Measurements from ENCODE around the gene UNC5C.

DNA sequence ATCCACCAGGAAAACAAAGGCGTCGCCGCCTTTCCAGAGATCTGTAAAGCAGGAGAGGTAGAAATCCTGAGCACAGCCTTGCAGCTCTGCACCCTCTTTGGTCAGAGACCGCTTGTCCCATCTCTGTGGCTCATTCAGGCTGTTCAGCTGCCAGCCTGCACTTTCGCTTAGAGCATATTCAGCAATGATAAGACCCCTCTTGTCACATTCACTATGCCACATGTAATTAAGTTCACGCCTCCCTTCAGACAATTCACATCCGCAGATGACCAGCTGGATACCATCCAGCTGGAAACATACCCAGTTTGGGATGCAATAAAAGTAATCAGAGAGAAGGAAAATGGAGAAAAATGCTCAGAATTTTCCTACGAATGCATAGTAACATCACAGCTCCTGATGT, 335.4 kb downstream of the UNC5C start:
- TF ChIP-seq POLR2A (IDR thresholded peaks at IDR 0.05) (no peak), POLR2AphosphoS5 (IDR thresholded peaks at IDR 0.05) (no peak)
- TF ChIP-seq, protein P1, sequence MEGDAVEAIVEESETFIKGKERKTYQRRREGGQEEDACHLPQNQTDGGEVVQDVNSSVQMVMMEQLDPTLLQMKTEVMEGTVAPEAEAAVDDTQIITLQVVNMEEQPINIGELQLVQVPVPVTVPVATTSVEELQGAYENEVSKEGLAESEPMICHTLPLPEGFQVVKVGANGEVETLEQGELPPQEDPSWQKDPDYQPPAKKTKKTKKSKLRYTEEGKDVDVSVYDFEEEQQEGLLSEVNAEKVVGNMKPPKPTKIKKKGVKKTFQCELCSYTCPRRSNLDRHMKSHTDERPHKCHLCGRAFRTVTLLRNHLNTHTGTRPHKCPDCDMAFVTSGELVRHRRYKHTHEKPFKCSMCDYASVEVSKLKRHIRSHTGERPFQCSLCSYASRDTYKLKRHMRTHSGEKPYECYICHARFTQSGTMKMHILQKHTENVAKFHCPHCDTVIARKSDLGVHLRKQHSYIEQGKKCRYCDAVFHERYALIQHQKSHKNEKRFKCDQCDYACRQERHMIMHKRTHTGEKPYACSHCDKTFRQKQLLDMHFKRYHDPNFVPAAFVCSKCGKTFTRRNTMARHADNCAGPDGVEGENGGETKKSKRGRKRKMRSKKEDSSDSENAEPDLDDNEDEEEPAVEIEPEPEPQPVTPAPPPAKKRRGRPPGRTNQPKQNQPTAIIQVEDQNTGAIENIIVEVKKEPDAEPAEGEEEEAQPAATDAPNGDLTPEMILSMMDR (IDR thresholded peaks at IDR 0.05 in 8 of 11, conservative IDR thresholded peaks at IDR 0.05 in 3 of 11) = no peak

Measured in spleen (tissue), 7 donors.